H1 (cell line): ENCODE data around the gene TCF7L2. TPM values are rescaled to one million over a fixed set of nuclear protein-coding genes. Genes with fewer than 3 reads are reported as not detected.

Source experiments
- CTCF ChIA-PET: fragments of 300-600 bp; sonication (Branson Sonifier 250); formaldehyde crosslinking; loops from one replicate; lab custom pipeline; 2021; ENCODE audit not compliant: partially characterized antibody; lab: Charles Lee
- POLR2A ChIA-PET: fragments of 300-600 bp; sonication (Branson Sonifier 250); formaldehyde crosslinking; loops from one replicate; lab custom pipeline; 2021; ENCODE audit warnings: inconsistent platforms; ENCODE audit not compliant: partially characterized antibody; lab: Charles Lee
- DNase-seq, 2 experiments: peaks; one replicate each; pipeline versions ENCODE4 v3.0.0 to v3.0.0-alpha.2; 2010 to 2022; ENCODE audit warnings: low spot score in 2 of 2, low read depth in 1 of 2, mixed read lengths in 1 of 2
- FAIRE-seq: peaks from 2 replicates; lab custom pipeline; 2011; peaks lifted over from hg19 to GRCh38; lab: Jason Lieb, UNC
- H2AFZ ChIP-seq: 2 replicates; pipeline ENCODE4 v1.8.1; 2012; ENCODE audit warnings: low read length, inconsistent platforms
- H2AK5ac ChIP-seq: 2 replicates; pipeline ENCODE4 v1.6.1; 2013; ENCODE audit warnings: low read depth, low read length
- H2BK120ac ChIP-seq: replicated peaks from 2 replicates; pipeline ENCODE3; 2013; ENCODE audit warnings: low read depth, low read length, inconsistent platforms
- H2BK12ac ChIP-seq: 2 replicates; pipeline ENCODE4 v1.6.1; 2013; ENCODE audit warnings: low read depth, low read length
- H2BK15ac ChIP-seq: 2 replicates; pipeline ENCODE4 v1.6.1; 2013; ENCODE audit warnings: low read length
- H2BK20ac ChIP-seq: 2 replicates; pipeline ENCODE4 v1.6.1; 2013; ENCODE audit warnings: low read length
- H2BK5ac ChIP-seq: 2 replicates; pipeline ENCODE4 v1.6.1; 2013; ENCODE audit warnings: low read depth, low read length
- H3K14ac ChIP-seq: 2 replicates; pipeline ENCODE4 v1.6.1; 2013; ENCODE audit warnings: inconsistent platforms; ENCODE audit not compliant: insufficient read length
- H3K18ac ChIP-seq: 2 replicates; pipeline ENCODE4 v1.6.1; 2013; ENCODE audit warnings: low read length; ENCODE audit errors: extremely low read depth
- H3K23ac ChIP-seq: 2 replicates; pipeline ENCODE4 v1.6.1; 2013; ENCODE audit warnings: inconsistent platforms; ENCODE audit not compliant: insufficient read length
- H3K23me2 ChIP-seq: 2 replicates; pipeline ENCODE4 v1.6.1; 2013; ENCODE audit warnings: low read depth, low read length
- H3K27ac ChIP-seq: 2 replicates; pipeline ENCODE4 v1.6.1; 2011; ENCODE audit warnings: low read depth, low read length, inconsistent platforms
- H3K27me3 ChIP-seq, 4 experiments: replicated peaks in 1 of 4; 1 replicate in 1 of 4; 2 replicates in 3 of 4; pipeline versions ENCODE4 v1.6.1 to v1.8.1; 2011 to 2013; ENCODE audit warnings: low read length in 3 of 4, mild to moderate bottlenecking in 3 of 4, inconsistent platforms in 2 of 4, mixed read lengths in 2 of 4, moderate library complexity in 1 of 4; ENCODE audit not compliant: control insufficient read depth in 3 of 4, insufficient read depth in 3 of 4; ENCODE audit errors: extremely low read depth in 1 of 4
- H3K36me3 ChIP-seq, 4 experiments: 2 replicates each; pipeline versions ENCODE4 v1.6.1 to v1.8.1; 2011 to 2013; ENCODE audit warnings: mild to moderate bottlenecking in 4 of 4, low read length in 3 of 4, moderate library complexity in 2 of 4, control low read depth in 1 of 4, inconsistent platforms in 1 of 4; ENCODE audit not compliant: insufficient read depth in 4 of 4, control insufficient read depth in 2 of 4
- H3K4ac ChIP-seq: replicated peaks from 2 replicates; pipeline ENCODE3; 2013; ENCODE audit warnings: low read length, low read depth, mixed read lengths, inconsistent platforms; ENCODE audit not compliant: insufficient read length
- H3K4me1 ChIP-seq, 4 experiments: replicated peaks in 1 of 4; 1 replicate in 1 of 4; 2 replicates in 3 of 4; pipeline versions ENCODE4 v1.6.1 to v1.8.1; 2011 to 2013; ENCODE audit warnings: low read length in 3 of 4, inconsistent platforms in 2 of 4, mixed read lengths in 1 of 4; ENCODE audit not compliant: insufficient read depth in 4 of 4, control insufficient read depth in 3 of 4
- H3K4me2 ChIP-seq, 2 experiments: 2 replicates each; pipeline versions ENCODE4 v1.6.1 to v1.8.1; 2011 to 2013; ENCODE audit warnings: low read depth in 2 of 2, low read length in 2 of 2, control low read depth in 1 of 2, inconsistent platforms in 1 of 2, mild to moderate bottlenecking in 1 of 2; ENCODE audit not compliant: insufficient read depth in 1 of 2
- H3K4me3 ChIP-seq, 4 experiments: fragments of 200-600, 300-600 bp in 1 of 4; sonication (generic), shearing (Covaris generic), sonication (Bioruptor Twin) in 1 of 4; 2 replicates each; pipeline versions ENCODE4 v1.5.1 to v1.8.1; 2011 to 2016; ENCODE audit warnings: low read length in 4 of 4, low read depth in 3 of 4, control low read depth in 2 of 4, inconsistent platforms in 2 of 4, mild to moderate bottlenecking in 2 of 4, mixed read lengths in 1 of 4, moderate library complexity in 1 of 4; ENCODE audit not compliant: insufficient read depth in 2 of 4; ENCODE audit errors: extremely low read depth in 1 of 4
- H3K56ac ChIP-seq: replicated peaks from 2 replicates; pipeline ENCODE3; 2013; ENCODE audit warnings: low read depth, mild to moderate bottlenecking, mixed read lengths, low read length, inconsistent platforms; ENCODE audit not compliant: insufficient read length
- H3K79me1 ChIP-seq: 2 replicates; pipeline ENCODE4 v1.6.1; 2013; ENCODE audit warnings: low read depth, low read length, control low read depth
- H3K79me2 ChIP-seq, 2 experiments: 2 replicates each; pipeline versions ENCODE4 v1.6.1 to v1.8.1; 2012 to 2013; ENCODE audit warnings: low read length in 2 of 2, mild to moderate bottlenecking in 2 of 2, inconsistent platforms in 1 of 2; ENCODE audit not compliant: insufficient read depth in 2 of 2, control insufficient read depth in 1 of 2
- H3K9ac ChIP-seq, 4 experiments: replicated peaks in 1 of 4; 1 replicate in 1 of 4; 2 replicates in 3 of 4; pipeline versions ENCODE4 v1.6.1 to v1.8.1; 2011 to 2013; ENCODE audit warnings: low read depth in 3 of 4, low read length in 3 of 4, control low read depth in 2 of 4, mild to moderate bottlenecking in 2 of 4, moderate library complexity in 2 of 4, inconsistent platforms in 1 of 4; ENCODE audit errors: extremely low read depth in 1 of 4
- H3K9me3 ChIP-seq, 2 experiments: 2 replicates each; pipeline versions ENCODE4 v1.6.1 to v1.8.1; 2012 to 2013; ENCODE audit warnings: mild to moderate bottlenecking in 2 of 2, moderate library complexity in 2 of 2, control low read depth in 1 of 2, inconsistent platforms in 1 of 2, low read depth in 1 of 2, low read length in 1 of 2, mixed read lengths in 1 of 2; ENCODE audit not compliant: insufficient read depth in 2 of 2
- H4K20me1 ChIP-seq, 2 experiments: replicated peaks in 1 of 2; 2 replicates each; pipeline versions ENCODE3 to v1.8.1; 2011 to 2013; ENCODE audit warnings: inconsistent platforms in 2 of 2, low read length in 2 of 2, mild to moderate bottlenecking in 1 of 2; ENCODE audit not compliant: insufficient read depth in 2 of 2, control insufficient read depth in 1 of 2
- H4K5ac ChIP-seq: 2 replicates; pipeline ENCODE4 v1.6.1; 2013; ENCODE audit warnings: low read length, low read depth, mixed read lengths, inconsistent platforms; ENCODE audit not compliant: insufficient read length
- H4K8ac ChIP-seq: 2 replicates; pipeline ENCODE4 v1.8.0; 2013; ENCODE audit warnings: mild to moderate bottlenecking, moderate library complexity, low read length, inconsistent platforms; ENCODE audit not compliant: insufficient read depth; ENCODE audit errors: extremely low read depth
- H4K91ac ChIP-seq: replicated peaks from 2 replicates; pipeline ENCODE3; 2013; ENCODE audit warnings: low read length, mixed read lengths, inconsistent platforms; ENCODE audit not compliant: insufficient read length
- BCL11A ChIP-seq, 2 experiments: IDR thresholded peaks; one replicate each; pipeline ENCODE4 v1.6.1; 2011; ENCODE audit warnings: low read depth in 2 of 2, low read length in 2 of 2, mild to moderate bottlenecking in 2 of 2
- CEBPB ChIP-seq: IDR thresholded peaks from 2 replicates; pipeline ENCODE4 v1.6.1; 2012; ENCODE audit warnings: low read depth, low read length
- CREB1 ChIP-seq: IDR thresholded peaks from 2 replicates; pipeline ENCODE4 v1.6.1; 2012; ENCODE audit warnings: inconsistent platforms
- EP300 ChIP-seq, 2 experiments: IDR thresholded peaks; 1 replicate in 1 of 2; 2 replicates in 1 of 2; pipeline ENCODE4 v1.6.1; 2011 to 2012; ENCODE audit warnings: low read depth in 2 of 2, low read length in 2 of 2, mild to moderate bottlenecking in 2 of 2, borderline replicate concordance in 1 of 2, inconsistent platforms in 1 of 2, moderate library complexity in 1 of 2
- EZH2 ChIP-seq: fragments of 200-600 bp; sonication (generic); IDR thresholded peaks from 2 replicates; pipeline ENCODE4 v1.7.1; 2012; ENCODE audit warnings: low read depth, mild to moderate bottlenecking, moderate library complexity, low read length, inconsistent platforms; ENCODE audit not compliant: severe bottlenecking
- KDM4A ChIP-seq: IDR thresholded peaks from one replicate; pipeline ENCODE4 v1.7.1; 2012; ENCODE audit warnings: low read depth, mild to moderate bottlenecking, moderate library complexity, low read length, inconsistent platforms; ENCODE audit not compliant: severe bottlenecking
- MAFK ChIP-seq: IDR thresholded peaks from 2 replicates; pipeline ENCODE4 v1.6.1; 2012; ENCODE audit warnings: low read depth, mild to moderate bottlenecking, improper control_type of control experiment, low read length
- MAX ChIP-seq: IDR thresholded peaks from 2 replicates; pipeline ENCODE4 v1.6.1; 2012; ENCODE audit warnings: inconsistent platforms
- PHF8 ChIP-seq: fragments of 200-600 bp; sonication (generic); conservative IDR thresholded peaks from 2 replicates; pipeline ENCODE4 v1.7.1; 2012; ENCODE audit warnings: low read depth, mild to moderate bottlenecking, inconsistent platforms, low read length, moderate library complexity
- RXRA ChIP-seq: IDR thresholded peaks from 2 replicates; pipeline ENCODE4 v1.6.1; 2011; ENCODE audit warnings: low read depth, mild to moderate bottlenecking, low read length, moderate library complexity; ENCODE audit not compliant: insufficient read depth
- SP4 ChIP-seq: IDR thresholded peaks from 2 replicates; pipeline ENCODE4 v1.6.1; 2012; ENCODE audit warnings: low read length, inconsistent platforms
- TEAD4 ChIP-seq: IDR thresholded peaks from 2 replicates; pipeline ENCODE4 v1.6.1; 2012; ENCODE audit warnings: low read depth, low read length, inconsistent platforms, mixed read lengths
- YY1 ChIP-seq: IDR thresholded peaks from 2 replicates; pipeline ENCODE4 v1.6.1; 2011; ENCODE audit warnings: low read depth, mild to moderate bottlenecking, low read length
- WGBS, 2 experiments: shearing (Covaris generic) in 1 of 2; methylation state at CpG; one replicate each; pipeline versions ENCODE4 v1.1.6 to v1.1.7; 2013 to 2015; ENCODE audit warnings: low lambda C conversion rate in 2 of 2, mixed read lengths in 2 of 2, inconsistent platforms in 1 of 2, low coverage in 1 of 2, missing lambda C conversion rate in 1 of 2; ENCODE audit not compliant: insufficient replicate concordance in 2 of 2, insufficient coverage in 1 of 2, insufficient read length in 1 of 2; ENCODE audit errors: extremely low coverage in 1 of 2, missing lambda C conversion rate in 1 of 2; 5-methylcytosine and 5-hydroxymethylcytosine counted together
- polyA plus RNA-seq, 7 experiments: library from polyadenylated mRNA; depleted of rRNA in 3 of 7; stranded (reverse) in 5 of 7; unstranded in 2 of 7; fragments of >200 nt in 5 of 7; fragments of 200-250 nt in 2 of 7; gene quantifications; 1 replicate in 5 of 7; 2 replicates in 1 of 7; 4 replicates in 1 of 7; pipeline versions ENCODE4 v1.2.1 to v1.2.3, GENCODE V29; 2011 to 2013; ENCODE audit warnings: missing spikeins in 2 of 7, mixed read lengths in 2 of 7
- total RNA-seq: library from RNA; stranded (reverse); fragmentation: NEBNext Ultra II Directional; extraction: Animal tissue kit (Norgen Biotek cat#: 25700); gene quantifications from 2 replicates; pipeline ENCODE4 v1.2.1, GENCODE V29; 2021
- TF ChIP-seq, protein P1 (sequence below): IDR thresholded peaks from 2 replicates; pipeline ENCODE4 v1.6.1; 2011; ENCODE audit warnings: low read length, improper control_type of control experiment

Gene TCF7L2
- total and polyA plus RNA-seq, 2 of the 8 experiments (the other 6 are each of a cell fraction or from before 2014, with no cell fraction given) = 33.9 to 67.3 TPM

- Histone ChIP-seq H4K91ac (no peak overlapping the region), H2BK15ac (no peak overlapping the region), H3K4me2 (no peak overlapping the region), H4K20me1 (no peaks in the 10 kb centered on the region), H3K9me3 (no peaks in the 10 kb centered on the region), H3K79me2 (no peaks in the 10 kb centered on the region), H2BK20ac (no peak overlapping the region), H2BK12ac (no peak overlapping the region), H2AFZ (no peak overlapping the region), H3K4me1 (peaks cover 2 to 8% (median 4%) of the 10 kb centered on the region in 4 experiments; a peak in 5 of 7 replicates), H3K79me1 (no peaks in the 10 kb centered on the region), H3K18ac (no peak overlapping the region), H4K5ac (no peak overlapping the region), H3K4ac (no peak overlapping the region), H2AK5ac (no peak overlapping the region), H3K27ac (no peak overlapping the region), H2BK5ac (no peak overlapping the region), H3K56ac (no peak overlapping the region), H3K4me3 (no peak overlapping the region), H3K23ac (no peak overlapping the region), H2BK120ac (no peak overlapping the region), H3K9ac (no peak overlapping the region), H3K14ac (no peak overlapping the region), H3K36me3 (no peaks in the 10 kb centered on the region), H3K23me2 (no peaks in the 10 kb centered on the region), H4K8ac (no peak overlapping the region), H3K27me3 (no peaks in the 10 kb centered on the region; a peak in 1 of 7 replicates)
- ChIA-PET CTCF (interaction anchor here (1.0 to 1.9 kb wide), 3 partner anchors 17 to 203 kb away, joined by 3 to 6 read pairs (median 5); no protein-coding TSS in a partner anchor), POLR2A (no interaction called here)
- FAIRE-seq = no peak
- no peak for DNase-seq
- whole genome bisulfite sequencing, 2 experiments = 91% methylated on average over 3 of the region's 3 CpGs; no CpG with 5 or more reads in 1 of the 2 experiments
- TF ChIP-seq RXRA (no peak), CEBPB (no peak), TEAD4 (no peak), KDM4A (no peak), CREB1 (no peak), SP4 (no peak), MAFK (no peak), MAX (no peak), BCL11A (IDR thresholded peaks at IDR 0.05; ENCODE audit: low read depth in 2 of 2, low read length in 2 of 2) (no peak), EP300 (IDR thresholded peaks at IDR 0.05; ENCODE audit: borderline replicate concordance in 1 of 2, low read depth in 2 of 2, low read length in 2 of 2) (no peak), YY1 (no peak), EZH2 (no peak), PHF8 (no peak)
- TF ChIP-seq, protein P1, sequence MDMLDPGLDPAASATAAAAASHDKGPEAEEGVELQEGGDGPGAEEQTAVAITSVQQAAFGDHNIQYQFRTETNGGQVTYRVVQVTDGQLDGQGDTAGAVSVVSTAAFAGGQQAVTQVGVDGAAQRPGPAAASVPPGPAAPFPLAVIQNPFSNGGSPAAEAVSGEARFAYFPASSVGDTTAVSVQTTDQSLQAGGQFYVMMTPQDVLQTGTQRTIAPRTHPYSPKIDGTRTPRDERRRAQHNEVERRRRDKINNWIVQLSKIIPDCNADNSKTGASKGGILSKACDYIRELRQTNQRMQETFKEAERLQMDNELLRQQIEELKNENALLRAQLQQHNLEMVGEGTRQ = no peak
These were observed 232.1 kb downstream of the TCF7L2 start for GRCh38 chr10:113182154-113182553.
